HL-60 (cell line): ENCODE measurements around the gene ZNF319.

Experiments
- DNase-seq, 2 experiments: peaks; one replicate each; pipeline ENCODE4 v3.0.0-alpha.2; 2010 to 2020; ENCODE audit warnings: low read depth in 1 of 2, low spot score in 1 of 2
- H3K27ac ChIP-seq: fragments of 250-450 bp; sonication (Bioruptor Pico); replicated peaks from 2 replicates; pipeline ENCODE4 v1.5.1; 2020; ENCODE audit warnings: mild to moderate bottlenecking, moderate library complexity
- H3K27me3 ChIP-seq: fragments of 250-450 bp; sonication (Bioruptor Pico); 2 replicates; pipeline ENCODE4 v1.5.1; 2021; ENCODE audit warnings: mild to moderate bottlenecking, moderate library complexity; ENCODE audit not compliant: insufficient read depth, poor library complexity, severe bottlenecking
- H3K4me3 ChIP-seq: replicated peaks from 2 replicates; pipeline ENCODE4 v1.5.1; 2011; ENCODE audit warnings: mild to moderate bottlenecking, control low read depth, low read length; ENCODE audit not compliant: insufficient read depth
- CTCF ChIP-seq: IDR thresholded peaks from one replicate; pipeline ENCODE4 v1.5.1; 2011; ENCODE audit warnings: low read length, control low read depth, inconsistent platforms; ENCODE audit not compliant: insufficient read depth
- GABPA ChIP-seq: IDR thresholded peaks from 2 replicates; pipeline ENCODE4 v1.6.1; 2012; ENCODE audit warnings: low read depth
- POLR2AphosphoS5 ChIP-seq: IDR thresholded peaks from 2 replicates; pipeline ENCODE4 v1.6.1; 2012; ENCODE audit warnings: low read depth
- REST ChIP-seq: IDR thresholded peaks from 2 replicates; pipeline ENCODE4 v1.6.1; 2012; ENCODE audit warnings: low read depth; ENCODE audit not compliant: insufficient replicate concordance
- SPI1 ChIP-seq: IDR thresholded peaks from 2 replicates; pipeline ENCODE4 v1.6.1; 2012; ENCODE audit warnings: low read depth, mild to moderate bottlenecking, borderline replicate concordance

Gene ZNF319

DNA sequence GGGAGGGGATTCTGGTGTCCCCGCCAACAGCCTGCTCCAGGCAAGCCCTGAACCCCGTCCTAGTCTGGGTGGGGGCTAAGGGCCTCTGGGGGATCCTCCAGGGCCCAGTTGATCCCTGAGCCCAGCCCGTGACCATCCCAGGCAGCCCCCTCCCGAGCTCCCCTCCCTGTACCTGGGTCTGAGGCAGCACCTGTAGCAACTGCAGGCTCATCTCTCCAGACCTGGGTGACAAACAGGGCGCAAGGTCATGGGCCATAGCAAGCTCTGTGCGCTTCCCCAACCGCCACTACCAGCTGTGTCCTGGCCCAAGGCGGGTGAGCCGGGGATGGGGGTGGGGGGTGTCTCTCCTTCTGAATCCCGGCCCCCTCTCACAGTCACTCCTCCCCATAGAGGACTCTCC, 40.2 kb downstream of the ZNF319 start:
- no peak overlapping the region for H3K4me3 ChIP-seq
- H3K27ac ChIP-seq: no peak overlapping the region
- TF ChIP-seq GABPA (no peak), SPI1 (no peak), CTCF (no peak), REST (no peak), POLR2AphosphoS5 (no peak)
- no peaks in the 10 kb centered on the region for H3K27me3 ChIP-seq
- no peak for DNase-seq

DNA sequence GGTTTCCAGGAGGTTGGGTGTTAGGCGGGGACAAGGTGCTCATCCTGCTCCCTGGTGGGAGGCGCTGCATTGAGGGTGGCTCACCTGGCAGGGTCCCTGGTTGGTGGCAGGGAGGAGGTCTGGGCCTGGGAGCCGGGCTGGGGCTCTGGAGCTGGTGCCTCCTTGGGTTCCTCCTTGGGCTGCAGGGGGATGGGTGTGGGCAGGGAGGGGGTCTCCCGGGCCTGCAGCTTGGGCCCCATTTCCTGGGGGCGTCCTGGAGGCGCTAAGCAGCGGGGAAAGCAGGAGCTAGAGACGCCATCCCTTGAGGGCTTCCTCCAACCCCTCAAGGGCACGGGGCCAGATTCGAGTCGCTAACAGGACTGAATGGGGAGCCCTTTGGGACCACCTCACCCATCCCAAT, 40.7 kb downstream of the ZNF319 start:
- Histone ChIP-seq H3K27ac (no peak overlapping the region), H3K4me3 (no peak overlapping the region), H3K27me3 (no peaks in the 10 kb centered on the region)
- no peak for TF ChIP-seq REST
- no peak for TF ChIP-seq POLR2AphosphoS5
- DNase-seq: no peak

DNA sequence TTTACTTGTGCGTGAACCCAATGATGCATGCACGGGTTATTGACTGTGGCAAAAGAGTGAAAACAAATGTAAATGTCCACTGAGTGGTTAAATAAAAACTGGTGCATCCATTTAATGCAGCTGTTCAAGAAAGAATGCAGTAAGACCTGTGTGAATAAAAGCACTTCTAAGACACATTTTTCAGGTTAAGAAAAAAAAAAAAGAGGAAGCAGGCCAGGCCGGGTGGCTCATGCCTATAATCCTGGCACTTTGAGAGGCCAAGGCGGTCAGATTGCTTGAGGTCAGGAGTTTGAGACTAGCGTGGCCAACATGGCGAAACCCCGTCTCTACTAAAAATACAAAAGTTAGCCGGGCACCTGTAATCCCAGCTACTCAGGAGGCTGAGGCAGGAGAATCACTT, 41.4 kb downstream of the ZNF319 start:
- Histone ChIP-seq H3K27me3 (no peaks in the 10 kb centered on the region), H3K27ac (no peak overlapping the region), H3K4me3 (no peak overlapping the region)
- peak in 1 of 2 experiments; percentile 6 for DNase-seq
- peak; percentile 61 for TF ChIP-seq SPI1
- TF ChIP-seq CTCF: no peak

DNA sequence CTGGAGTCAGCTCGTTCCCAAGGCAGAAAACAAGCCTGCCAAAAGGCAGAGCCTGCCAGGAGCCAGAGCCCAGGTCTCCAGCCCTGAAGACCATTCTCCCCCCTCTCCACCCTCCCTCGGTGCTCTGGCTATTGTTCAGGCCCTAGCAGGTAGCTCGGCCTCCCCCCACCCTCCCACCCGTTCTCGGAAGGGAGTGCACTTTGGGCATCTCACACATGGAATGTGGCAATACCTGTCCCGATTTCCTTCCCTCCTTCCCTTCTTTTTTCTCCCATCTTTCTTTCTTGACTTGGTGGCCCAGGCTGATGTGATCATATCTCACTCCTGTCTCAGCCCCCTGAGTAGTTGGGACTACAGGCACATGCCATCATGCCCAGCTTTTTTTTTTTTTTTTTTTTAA, 41.9 kb downstream of the ZNF319 start:
- DNase-seq: no peak
- no peak overlapping the region for H3K27ac ChIP-seq
- H3K27me3 ChIP-seq: no peaks in the 10 kb centered on the region
- no peak overlapping the region for H3K4me3 ChIP-seq
- TF ChIP-seq GABPA: no peak
- no peak for TF ChIP-seq CTCF
- no peak for TF ChIP-seq REST
- no peak for TF ChIP-seq POLR2AphosphoS5
- no peak for TF ChIP-seq SPI1
